ENCODE results near the gene LTF. TPM values are rescaled to one million over a fixed set of nuclear protein-coding genes. Genes with fewer than 3 reads are reported as not detected.

LTF gene
- total and polyA plus RNA-seq, 2 of the 13 experiments (the other 11 are each of a cell fraction or from before 2014, with no cell fraction given) = not detected

- H3K27ac ChIP-seq (ENCODE audit: extremely low read length, insufficient read depth, low read length) = no peak overlapping the region
- 32% methylated on average over 7 of the region's 7 CpGs for WGBS (ENCODE audit: low lambda C conversion rate)
- CTCF ChIA-PET (ENCODE audit: low intra/inter-chr PET ratio, low total read pairs) = no interaction called here
These were observed 38.6 kb upstream of the LTF start for GRCh38 chr3:46503200-46503874.

More at GRCh38 chr3:46503200-46503874, 38.6 kb upstream of the LTF start:
- Histone ChIP-seq H2AFZ (ENCODE audit: low read length) (no peak overlapping the region), H3K4me1 (ENCODE audit: insufficient read depth, low read length) (no peaks in the 10 kb centered on the region), H3K36me3 (replicated peaks in 1 of 2; ENCODE audit: control insufficient read depth in 1 of 2, insufficient read depth in 2 of 2, low read length in 2 of 2) (no peaks in the 10 kb centered on the region), H3K9me3 (ENCODE audit: low read length) (no peaks in the 10 kb centered on the region), H3K9ac (ENCODE audit: insufficient read depth, low read depth, low read length) (no peak overlapping the region), H3K4me3 (replicated peaks in 1 of 3; ENCODE audit: insufficient read depth in 1 of 3, low read depth in 2 of 3, low read length in 3 of 3) (no peak overlapping the region), H3K4me2 (ENCODE audit: low read depth, low read length) (no peak overlapping the region), H3K79me2 (ENCODE audit: insufficient read depth, low read length) (no peaks in the 10 kb centered on the region), H3K27me3 (ENCODE audit: control insufficient read depth in 1 of 2, insufficient read depth in 2 of 2, low read length in 2 of 2) (peaks cover 1 to 2% of the 10 kb centered on the region in 2 experiments; a peak in 3 of 5 replicates), H4K20me1 (ENCODE audit: insufficient read depth, low read length) (no peaks in the 10 kb centered on the region)
- intact Hi-C loops (cut with micrococcal nuclease; ENCODE audit: unreplicated experiment) (no loop called here), in situ Hi-C loops (cut with HindIII; ENCODE audit: extremely low pct_ligation_motif_present, low pct_unique_long_range_greater_than_20kb) (no loop called here)
- POLR2A ChIA-PET = no interaction called here
- TF ChIP-seq ZNF460 (CRISPR knock-in tag; IDR thresholded peaks at IDR 0.05; ENCODE audit: borderline replicate concordance) = no peak
- TF ChIP-seq THYN1 (CRISPR knock-in tag; IDR thresholded peaks at IDR 0.05; ENCODE audit: borderline replicate concordance, low read depth) = no peak
- TF ChIP-seq PCBP1 (IDR thresholded peaks at IDR 0.05; ENCODE audit: borderline replicate concordance, low read depth, low read length) = no peak
- no peak for TF ChIP-seq FOSL1 (CRISPR knock-in tag; IDR thresholded peaks at IDR 0.05; ENCODE audit: borderline replicate concordance)
- no peak for TF ChIP-seq ZNF75D (CRISPR knock-in tag; IDR thresholded peaks at IDR 0.05; ENCODE audit: borderline replicate concordance)
- TF ChIP-seq NCOA1 (CRISPR knock-in tag; IDR thresholded peaks at IDR 0.05) = no peak
- no peak for TF ChIP-seq ZNF672 (CRISPR knock-in tag; IDR thresholded peaks at IDR 0.05)
- no peak for TF ChIP-seq HMG20B (CRISPR knock-in tag; conservative IDR thresholded peaks at IDR 0.05)
- no peak for TF ChIP-seq ZNF326 (CRISPR knock-in tag; IDR thresholded peaks at IDR 0.05; ENCODE audit: borderline replicate concordance)
- no peak for TF ChIP-seq MAFK (conservative IDR thresholded peaks at IDR 0.05 in 1 of 2, IDR thresholded peaks at IDR 0.05 in 1 of 2; ENCODE audit: low read length in 2 of 2)
- no peak for TF ChIP-seq HINFP (CRISPR knock-in tag; IDR thresholded peaks at IDR 0.05; ENCODE audit: low read depth)
- TF ChIP-seq PHF21A (CRISPR knock-in tag; IDR thresholded peaks at IDR 0.05) = no peak
- TF ChIP-seq ZNF142 (CRISPR knock-in tag; IDR thresholded peaks at IDR 0.05) = no peak
- no peak for TF ChIP-seq ZNF503 (CRISPR knock-in tag; IDR thresholded peaks at IDR 0.05)
- FAIRE-seq = no peak
- ATAC-seq = no peak
- DNase-seq (ENCODE audit: low spot score) = no peak
- BruUV-seq (replicated peaks) = no TSS peak

Measured in HepG2 (cell line).